GM12892 (cell line): Measurements from ENCODE around the gene OGDH.

Source experiments
- DNase-seq: peaks from one replicate; pipeline ENCODE4 v3.0.0; 2011; ENCODE audit not compliant: insufficient read length
- FAIRE-seq: peaks from 2 replicates; lab custom pipeline; 2011; peaks lifted over from hg19 to GRCh38; lab: Jason Lieb, UNC
- POLR2A ChIP-seq: IDR thresholded peaks from 2 replicates; pipeline ENCODE4 v1.6.1; 2011; ENCODE audit warnings: low read depth, low read length, control low read depth
- POLR2AphosphoS5 ChIP-seq: IDR thresholded peaks from 2 replicates; pipeline ENCODE4 v1.6.1; 2011; ENCODE audit warnings: low read depth, low read length, control low read depth
- TAF1 ChIP-seq: IDR thresholded peaks from 2 replicates; pipeline ENCODE4 v1.6.1; 2011; ENCODE audit warnings: low read depth, mild to moderate bottlenecking, control low read depth, low read length, borderline replicate concordance

Gene OGDH

DNA sequence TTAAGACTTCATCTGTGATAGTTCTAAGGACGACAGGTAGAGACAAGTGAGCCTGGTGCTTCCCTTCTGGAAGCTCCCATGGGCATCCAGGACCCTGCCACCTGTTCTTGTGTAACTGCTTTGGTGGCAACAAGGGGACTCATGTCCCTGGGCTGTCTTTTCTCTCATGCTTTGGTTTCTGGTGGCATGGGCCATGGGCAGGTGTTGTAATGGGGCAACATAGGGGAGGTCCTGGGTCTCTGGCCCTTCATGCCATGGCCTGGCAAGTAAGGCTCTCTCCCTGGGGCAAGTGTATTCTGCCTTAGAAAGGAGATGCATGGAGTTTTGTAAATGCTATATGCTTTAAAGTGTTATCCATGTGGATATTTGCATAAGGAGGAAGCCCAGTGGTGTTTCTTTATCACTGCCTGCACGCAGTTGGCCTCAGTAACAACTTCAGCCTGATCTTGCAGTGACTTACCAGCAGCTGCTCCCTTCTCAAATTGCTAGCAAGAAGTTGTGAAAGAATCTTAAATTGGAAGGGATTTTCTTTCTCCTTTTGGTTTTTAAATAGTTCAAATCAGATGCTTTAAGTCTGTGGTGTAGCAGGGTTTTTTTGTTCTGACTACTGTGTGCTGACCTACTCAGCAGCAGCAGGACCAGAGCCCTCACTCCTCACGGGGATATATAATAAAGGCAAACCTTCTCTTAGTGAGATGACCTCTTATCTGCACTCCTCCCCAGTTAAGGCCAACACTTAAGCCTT is 39.9 kb downstream of the OGDH start:
- DNase-seq (no peak), FAIRE-seq (no peak)
- TF ChIP-seq POLR2A (no peak), TAF1 (no peak), POLR2AphosphoS5 (no peak)

DNA sequence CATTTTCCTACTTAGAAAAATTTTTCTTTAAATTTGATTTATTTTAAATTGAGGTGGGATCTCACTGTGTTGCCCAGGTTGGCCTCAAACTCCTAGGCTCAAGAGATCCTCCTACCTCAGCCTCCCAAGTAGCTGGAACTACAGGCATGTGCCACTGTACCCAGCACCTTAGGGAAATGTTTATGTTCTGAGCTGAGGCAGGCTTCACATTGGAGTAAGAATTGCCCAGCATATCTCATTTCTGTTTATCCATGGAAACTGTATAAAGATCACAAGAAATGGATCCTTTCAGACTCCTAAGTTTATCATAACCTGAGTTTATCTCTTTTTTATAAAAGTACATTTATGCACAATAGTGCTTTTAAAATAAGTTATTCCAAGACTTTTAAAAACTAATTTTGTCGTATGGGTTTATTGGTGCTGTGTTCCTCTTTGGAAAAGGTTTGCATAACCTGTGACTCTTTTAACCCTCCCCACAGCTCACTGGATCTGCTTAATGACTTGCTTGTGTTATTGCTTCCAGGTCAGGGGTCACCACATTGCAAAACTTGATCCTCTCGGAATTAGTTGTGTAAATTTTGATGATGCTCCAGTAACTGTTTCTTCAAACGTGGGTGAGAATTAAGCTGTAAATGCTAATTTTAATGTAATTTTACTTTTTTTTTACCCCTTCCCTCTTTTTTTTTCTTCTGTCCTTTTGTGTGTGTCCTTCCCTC is 40.7 kb downstream of the OGDH start:
- no peak for DNase-seq
- FAIRE-seq = no peak
- TF ChIP-seq TAF1 (no peak), POLR2A (no peak)

DNA sequence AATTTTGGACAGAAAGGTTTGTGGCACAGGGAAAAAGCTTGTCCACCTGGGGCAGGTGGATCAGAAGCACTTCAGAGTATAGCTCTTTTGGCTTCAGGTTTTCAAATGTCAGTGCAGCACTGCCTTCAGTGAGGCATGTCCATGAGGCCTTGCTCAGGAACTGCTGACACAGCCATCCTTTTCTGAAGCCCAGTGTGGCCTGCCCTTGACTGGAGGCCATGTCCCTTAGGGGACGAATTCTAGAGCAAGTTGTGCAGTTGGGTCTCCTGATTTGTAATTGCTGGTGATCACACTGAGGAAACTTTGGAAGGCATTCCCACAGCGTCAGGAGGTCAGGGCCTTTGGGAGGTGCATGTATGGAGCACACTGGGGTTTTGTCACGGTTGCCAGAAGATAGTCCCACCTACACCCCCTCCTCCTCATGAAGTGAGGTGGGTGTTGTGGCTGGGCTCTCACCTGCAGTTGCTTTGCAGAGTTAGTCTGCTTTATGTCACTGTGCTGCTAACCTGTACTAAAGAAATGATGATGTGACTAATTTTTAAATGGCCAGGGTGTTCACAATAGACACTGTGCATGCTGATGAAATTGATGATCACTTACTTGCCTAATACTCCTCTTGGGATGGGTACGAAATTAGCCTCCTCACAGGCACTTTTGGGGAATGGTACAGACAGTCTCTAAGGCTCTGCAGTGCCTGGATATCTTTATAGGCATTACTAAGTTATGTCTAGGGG is 41.7 kb downstream of the OGDH start:
- no peak for TF ChIP-seq POLR2AphosphoS5
- TF ChIP-seq TAF1 = no peak
- no peak for TF ChIP-seq POLR2A
- FAIRE-seq (no peak), DNase-seq (no peak)

DNA sequence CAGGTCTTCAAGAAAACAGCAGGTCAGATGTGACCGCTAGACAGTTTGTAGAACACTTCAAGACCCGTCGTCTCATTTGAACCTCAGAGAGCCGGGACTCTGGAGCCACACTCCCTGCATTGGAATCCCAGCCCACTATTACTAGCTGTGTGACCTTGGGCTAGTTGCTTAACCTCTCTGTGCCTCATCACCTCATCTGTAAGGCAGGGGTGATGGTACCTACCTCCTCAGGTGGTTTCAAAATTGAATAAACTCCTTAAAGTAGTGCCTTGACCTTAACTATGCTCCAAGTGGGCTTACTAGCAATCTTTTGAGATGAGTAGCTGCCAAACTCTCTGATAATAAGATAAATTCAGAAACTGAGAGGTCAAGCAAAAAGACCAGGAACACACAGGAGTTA is 43.8 kb downstream of the OGDH start:
- TF ChIP-seq POLR2A = no peak
- TF ChIP-seq POLR2AphosphoS5 = no peak
- no peak for TF ChIP-seq TAF1
- FAIRE-seq (no peak), DNase-seq (no peak)

GRCh38 chr7:44650772-44651171 is 44.3 kb downstream of the OGDH start:
- no peak for TF ChIP-seq POLR2A
- no peak for TF ChIP-seq POLR2AphosphoS5
- TF ChIP-seq TAF1 = no peak
- DNase-seq (no peak), FAIRE-seq (no peak)

GRCh38 chr7:44652535-44652934 is 46.1 kb downstream of the OGDH start:
- no peak for TF ChIP-seq POLR2AphosphoS5
- TF ChIP-seq TAF1 = no peak
- TF ChIP-seq POLR2A = no peak
- DNase-seq (no peak), FAIRE-seq (no peak)

GRCh38 chr7:44654255-44654796 is 47.9 kb downstream of the OGDH start:
- FAIRE-seq (no peak), DNase-seq (no peak)
- TF ChIP-seq TAF1 (no peak), POLR2AphosphoS5 (no peak), POLR2A (no peak)

DNA sequence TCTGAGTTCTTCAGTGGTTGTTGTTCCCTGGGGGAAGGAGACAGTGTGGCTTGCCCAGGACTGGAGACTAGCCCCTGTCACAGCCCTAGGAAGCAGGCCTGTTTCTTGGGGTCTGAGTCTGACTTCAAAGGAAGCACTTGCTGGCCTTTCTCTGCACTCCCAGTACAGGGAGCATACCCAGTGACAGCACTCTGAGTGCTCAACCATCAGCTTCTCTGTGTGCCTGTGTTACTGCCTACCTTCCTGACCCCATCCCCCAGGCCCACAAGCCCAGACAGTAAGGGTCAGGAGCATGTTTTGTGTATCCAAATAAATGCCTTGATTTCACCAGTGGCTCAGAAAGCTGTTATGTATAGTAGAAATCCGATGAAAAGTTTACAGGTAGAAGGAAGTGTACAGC is 48.9 kb downstream of the OGDH start:
- FAIRE-seq (no peak), DNase-seq (no peak)
- TF ChIP-seq POLR2AphosphoS5 (no peak), TAF1 (no peak), POLR2A (no peak)

- TF ChIP-seq POLR2AphosphoS5 (no peak), TAF1 (no peak), POLR2A (no peak)
- no peak for FAIRE-seq
- no peak for DNase-seq
These were observed 52.6 kb downstream of the OGDH start for GRCh38 chr7:44658979-44659378.

DNA sequence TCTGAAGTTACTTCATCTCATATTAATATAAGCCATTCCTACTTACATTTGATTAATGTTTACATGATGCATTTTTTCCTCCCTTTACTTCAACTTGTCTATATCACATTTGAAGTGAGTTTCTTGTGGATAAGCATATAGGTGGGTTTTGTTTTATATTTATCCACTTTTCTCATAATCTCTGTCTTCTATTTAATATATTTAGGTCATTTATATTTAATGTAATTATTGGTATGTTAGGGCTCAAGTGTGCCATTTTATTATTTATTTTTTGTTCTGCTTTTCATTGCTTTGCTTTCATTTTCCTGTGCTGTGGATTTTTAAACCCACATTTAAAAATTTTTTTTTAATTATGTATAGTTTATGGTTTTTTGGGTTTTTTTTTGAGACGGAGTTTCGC is 54.8 kb downstream of the OGDH start:
- no peak for TF ChIP-seq TAF1
- no peak for TF ChIP-seq POLR2AphosphoS5
- no peak for TF ChIP-seq POLR2A
- FAIRE-seq = no peak
- DNase-seq = no peak

- TF ChIP-seq TAF1 = no peak
- TF ChIP-seq POLR2AphosphoS5 = no peak
- no peak for TF ChIP-seq POLR2A
- no peak for FAIRE-seq
These were observed 58.5 kb downstream of the OGDH start for GRCh38 chr7:44664780-44665461.

More at GRCh38 chr7:44664780-44665461, 58.5 kb downstream of the OGDH start:
- DNase-seq = no peak
